MCF 10A (cell line): ENCODE results near the gene C12orf54. TPM values are rescaled to one million over a fixed set of nuclear protein-coding genes. Genes with fewer than 3 reads are reported as not detected.
A peak's percentile ranks its signal among the peaks of the same experiment; 100 is the strongest.

ENCODE experiments used
- BruUV-seq: library from RNA; stranded (reverse); fragments of 400-500 nt; replicated peaks from 2 replicates; lab custom pipeline; 2021; lab: Mats Ljungman, UMichigan
- CTCF ChIA-PET: fragments of 300-600 bp; sonication (Branson Sonifier 250); formaldehyde crosslinking; extraction: SDS; loops from one replicate; lab custom pipeline; 2021; ENCODE audit warnings: antibody characterized with exemption, inconsistent platforms; lab: Yijun Ruan, JAX
- POLR2A ChIA-PET: fragments of 300-600, 350-650 bp; sonication (Branson Sonifier 250); formaldehyde crosslinking; extraction: SDS; loops from one replicate; lab custom pipeline; 2020; ENCODE audit warnings: antibody characterized with exemption, inconsistent platforms; lab: Yijun Ruan, JAX
- DNase-seq: peaks from one replicate; pipeline ENCODE4 v3.0.0-alpha.2; 2018; ENCODE audit not compliant: unreplicated experiment
- H3K27ac Mint-ChIP-seq: one replicate; pipeline ENCODE4 v1.8.0; 2022; ENCODE audit warnings: mild to moderate bottlenecking, low read depth, mixed read lengths; ENCODE audit not compliant: unreplicated experiment
- H3K27me3 Mint-ChIP-seq: one replicate; pipeline ENCODE4 v1.8.0; 2022; ENCODE audit warnings: mixed read lengths; ENCODE audit not compliant: insufficient read depth, unreplicated experiment
- H3K36me3 Mint-ChIP-seq: one replicate; pipeline ENCODE4 v1.8.0; 2022; ENCODE audit warnings: mild to moderate bottlenecking, moderate library complexity, mixed read lengths; ENCODE audit not compliant: insufficient read depth, unreplicated experiment
- H3K4me1 Mint-ChIP-seq: one replicate; pipeline ENCODE4 v1.8.0; 2022; ENCODE audit warnings: mixed read lengths; ENCODE audit not compliant: insufficient read depth, unreplicated experiment
- H3K4me3 Mint-ChIP-seq: one replicate; pipeline ENCODE4 v1.8.0; 2022; ENCODE audit warnings: mild to moderate bottlenecking, moderate library complexity, mixed read lengths; ENCODE audit not compliant: unreplicated experiment
- H3K9me3 Mint-ChIP-seq: one replicate; pipeline ENCODE4 v1.8.0; 2022; ENCODE audit warnings: mixed read lengths; ENCODE audit not compliant: unreplicated experiment
- CTCF ChIP-seq: fragments of 200-600 bp; IDR thresholded peaks from one replicate; pipeline ENCODE4 v1.8.0; 2022; ENCODE audit warnings: antibody characterized with exemption, mild to moderate bottlenecking; ENCODE audit not compliant: unreplicated experiment
- intact Hi-C: fragments of 100-400 bp; cut with micrococcal nuclease; formaldehyde crosslinking; loops from 2 replicates; pipeline ENCODE4 v1.14.1; 2022
- total RNA-seq: library from RNA; stranded (reverse); gene quantifications from 2 replicates; pipeline ENCODE4 v1.2.3, GENCODE V29; 2022

C12orf54 gene
- total RNA-seq, 1 experiment from 2014 or later, result 1.9 TPM

GRCh38 chr12:48542300-48542928 lies 60.1 kb downstream of the C12orf54 start:
- H3K9me3 Mint-ChIP-seq, result no peaks in the 10 kb centered on the region
- TF ChIP-seq CTCF, result peak; percentile 65
- H3K27ac Mint-ChIP-seq, result no peak overlapping the region
- no TSS peak for BruUV-seq
- POLR2A ChIA-PET, result interaction anchor here (0.8 kb wide), 1 partner anchor 75 kb away, joined by 6 read pairs; no protein-coding TSS in a partner anchor
- no peak overlapping the region for H3K4me3 Mint-ChIP-seq
- H3K4me1 Mint-ChIP-seq, result peaks cover 6% of the 10 kb centered on the region
- CTCF ChIA-PET, result interaction anchor here (0.6 to 5.3 kb wide), 11 partner anchors 14 to 514 kb away, joined by 3 to 79 read pairs (median 3); no protein-coding TSS in a partner anchor
- intact Hi-C loops, result loop anchor here (1.0 to 5.0 kb wide), 3 partner anchors 76 to 254 kb away; no protein-coding TSS in a partner anchor
- peak; percentile 73 for DNase-seq
- no peaks in the 10 kb centered on the region for H3K36me3 Mint-ChIP-seq
- peaks cover 18% of the 10 kb centered on the region for H3K27me3 Mint-ChIP-seq

GRCh38 chr12:48545833-48546469 lies 63.7 kb downstream of the C12orf54 start:
- BruUV-seq, result no TSS peak
- no peak overlapping the region for H3K4me3 Mint-ChIP-seq
- H3K4me1 Mint-ChIP-seq, result no peaks in the 10 kb centered on the region
- H3K27me3 Mint-ChIP-seq, result peaks cover 38% of the 10 kb centered on the region
- ChIA-PET CTCF (interaction anchor here (0.7 to 1.5 kb wide), 2 partner anchors 24 to 72 kb away, joined by 3 to 11 read pairs; partner anchors contain the start of gene LALBA), POLR2A (no interaction called here)
- no peak for TF ChIP-seq CTCF
- no peaks in the 10 kb centered on the region for H3K36me3 Mint-ChIP-seq
- H3K27ac Mint-ChIP-seq, result no peak overlapping the region
- intact Hi-C loops, result no loop called here
- no peak for DNase-seq
- no peaks in the 10 kb centered on the region for H3K9me3 Mint-ChIP-seq

Other genes starting within 250 kb of the C12orf54 start
- 10.0 and 12.0 TPM in 2 replicates for gene ZNF641, start 131.6 kb upstream of the C12orf54 start, total RNA-seq
- not detected in 2 replicates for gene ANP32D, start 9.9 kb upstream of the C12orf54 start, total RNA-seq
- gene OR8S1, start 43.1 kb downstream of the C12orf54 start, total RNA-seq, result not detected in 2 replicates
- gene LALBA, start 87.5 kb downstream of the C12orf54 start, total RNA-seq, result not detected in 2 replicates
- 35.3 and 44.2 TPM in 2 replicates for gene KANSL2, start 199.7 kb downstream of the C12orf54 start, total RNA-seq
- gene CCNT1, start 234.2 kb downstream of the C12orf54 start, total RNA-seq, result 54.3 and 55.1 TPM in 2 replicates